GM23338 (cell line): ENCODE results near the gene ABCA4. TPM values are rescaled to one million over a fixed set of nuclear protein-coding genes. Genes with fewer than 3 reads are reported as not detected.

Experiments used
- ATAC-seq: fragments of 200-7000 bp; cut with Tn5 transposase; 3 replicates; pipeline ENCODE4 v1.9.1; 2020
- DNase-seq: peaks from one replicate; pipeline ENCODE4 v3.0.0-alpha.2; 2015; ENCODE audit warnings: low spot score
- H2AFZ ChIP-seq: fragments of 200-600 bp; sonication (generic); 2 replicates; pipeline ENCODE4 v1.8.0; 2016; ENCODE audit warnings: antibody characterized with exemption, mild to moderate bottlenecking, moderate library complexity
- H3F3A ChIP-seq: fragments of 200-600 bp; sonication (generic); replicated peaks from 2 replicates; pipeline ENCODE4 v1.8.0; 2017; ENCODE audit warnings: antibody characterized with exemption, mixed run types, low read depth
- H3K27ac ChIP-seq: fragments of 200-600 bp; sonication (generic); 2 replicates; pipeline ENCODE4 v1.6.1; 2016; ENCODE audit warnings: low read depth
- H3K27me3 ChIP-seq: fragments of 200-600 bp; sonication (generic); 2 replicates; pipeline ENCODE4 v1.8.0; 2016; ENCODE audit warnings: mild to moderate bottlenecking, mixed run types, moderate library complexity; ENCODE audit not compliant: insufficient read depth
- H3K36me3 ChIP-seq: fragments of 200-600 bp; sonication (generic); 2 replicates; pipeline ENCODE4 v1.8.0; 2016; ENCODE audit warnings: mild to moderate bottlenecking; ENCODE audit not compliant: insufficient read depth
- H3K4me1 ChIP-seq: fragments of 200-600 bp; sonication (generic); 2 replicates; pipeline ENCODE4 v1.8.0; 2016; ENCODE audit warnings: mild to moderate bottlenecking, moderate library complexity; ENCODE audit not compliant: insufficient read depth
- H3K4me2 ChIP-seq: fragments of 200-600 bp; sonication (generic); 2 replicates; pipeline ENCODE4 v1.7.1; 2017; ENCODE audit warnings: mixed run types
- H3K4me3 ChIP-seq: fragments of 200-600 bp; sonication (generic); 2 replicates; pipeline ENCODE4 v1.6.1; 2016; ENCODE audit warnings: mixed run types
- H3K79me2 ChIP-seq: fragments of 200-600 bp; sonication (generic); replicated peaks from 2 replicates; pipeline ENCODE4 v1.8.0; 2017; ENCODE audit warnings: mild to moderate bottlenecking; ENCODE audit not compliant: insufficient read depth
- H3K9me2 ChIP-seq: fragments of 200-600 bp; sonication (generic); 2 replicates; pipeline ENCODE4 v1.8.0; 2017; ENCODE audit not compliant: insufficient read depth
- H4K20me1 ChIP-seq: fragments of 200-600 bp; sonication (generic); replicated peaks from 2 replicates; pipeline ENCODE4 v1.8.0; 2017; ENCODE audit warnings: mild to moderate bottlenecking; ENCODE audit not compliant: insufficient read depth
- H3K27ac Mint-ChIP-seq: 2 replicates; pipeline ENCODE4 v1.8.0; 2020; ENCODE audit warnings: inconsistent platforms, mild to moderate bottlenecking, moderate library complexity, mixed read lengths
- H3K27me3 Mint-ChIP-seq: 3 replicates; pipeline ENCODE4 v1.8.0; 2022; ENCODE audit warnings: low read depth, mild to moderate bottlenecking, moderate library complexity, mixed read lengths, inconsistent platforms; ENCODE audit not compliant: insufficient read depth, poor library complexity
- H3K36me3 Mint-ChIP-seq: 3 replicates; pipeline ENCODE4 v1.8.0; 2021; ENCODE audit warnings: low read depth, mild to moderate bottlenecking, inconsistent platforms, moderate library complexity, mixed read lengths
- H3K4me1 Mint-ChIP-seq: 3 replicates; pipeline ENCODE4 v1.8.0; 2020; ENCODE audit warnings: mild to moderate bottlenecking, inconsistent platforms, mixed read lengths
- H3K4me3 Mint-ChIP-seq: 3 replicates; pipeline ENCODE4 v1.8.0; 2021; ENCODE audit warnings: moderate library complexity, mild to moderate bottlenecking, inconsistent platforms, mixed read lengths
- H3K9me3 Mint-ChIP-seq: 3 replicates; pipeline ENCODE4 v1.8.0; 2020; ENCODE audit warnings: moderate library complexity, mild to moderate bottlenecking, inconsistent platforms, mixed read lengths
- CREB1 ChIP-seq: fragments of 250-450 bp; sonication (Bioruptor Pico); IDR thresholded peaks from 2 replicates; pipeline ENCODE4 v1.5.0; 2020; ENCODE audit warnings: low read depth, mild to moderate bottlenecking, moderate library complexity
- EZH2phosphoT487 ChIP-seq: fragments of 200-600 bp; sonication (generic); IDR thresholded peaks from one replicate; pipeline ENCODE4 v1.8.1; 2018; ENCODE audit warnings: antibody characterized with exemption; ENCODE audit not compliant: unreplicated experiment
- JUNB ChIP-seq: IDR thresholded peaks from one replicate; pipeline ENCODE4 v1.6.1; 2016; ENCODE audit warnings: antibody characterized with exemption; ENCODE audit not compliant: unreplicated experiment
- NANOG ChIP-seq: IDR thresholded peaks from 2 replicates; pipeline ENCODE4 v1.6.1; 2016; ENCODE audit warnings: antibody characterized with exemption, borderline replicate concordance
- POLR2AphosphoS5 ChIP-seq: IDR thresholded peaks from 2 replicates; pipeline ENCODE4 v1.6.1; 2016; ENCODE audit warnings: antibody characterized with exemption, low read depth
- STAT1 ChIP-seq: IDR thresholded peaks from one replicate; pipeline ENCODE4 v1.6.1; 2016; ENCODE audit warnings: antibody characterized with exemption; ENCODE audit not compliant: unreplicated experiment
- ZNF114 ChIP-seq: fragments of 250-450 bp; sonication (Bioruptor Pico); IDR thresholded peaks from 2 replicates; pipeline ENCODE4 v1.5.0; 2020; ENCODE audit warnings: mild to moderate bottlenecking, moderate library complexity
- ZNF331 ChIP-seq: fragments of 250-450 bp; sonication (Bioruptor Pico); IDR thresholded peaks from 2 replicates; pipeline ENCODE4 v1.5.0; 2020; ENCODE audit warnings: low read depth, mild to moderate bottlenecking, moderate library complexity
- polyA plus RNA-seq: library from polyadenylated mRNA; unstranded; fragments of >200 nt; fragmentation: Nextera tagmentation; extraction: Ambion mirVana; gene quantifications from 2 replicates; pipeline ENCODE4 v1.2.1, GENCODE V29; 2016
- total RNA-seq: library from RNA; depleted of rRNA; stranded (reverse); fragments of >200 nt; shearing (Covaris generic); gene quantifications from 2 replicates; pipeline ENCODE4 v1.2.3, GENCODE V29; 2014
- TF ChIP-seq, protein P1 (sequence below): IDR thresholded peaks from 2 replicates; pipeline ENCODE4 v1.6.1; 2016; ENCODE audit warnings: antibody characterized with exemption
- TF ChIP-seq, protein P2 (sequence below): fragments of 250-450 bp; sonication (Bioruptor Pico); IDR thresholded peaks from 2 replicates; pipeline ENCODE4 v1.5.0; 2020; ENCODE audit warnings: mild to moderate bottlenecking, moderate library complexity

ABCA4 gene
- total and polyA plus RNA-seq, 2 experiments from 2014 or later: not detected

DNA sequence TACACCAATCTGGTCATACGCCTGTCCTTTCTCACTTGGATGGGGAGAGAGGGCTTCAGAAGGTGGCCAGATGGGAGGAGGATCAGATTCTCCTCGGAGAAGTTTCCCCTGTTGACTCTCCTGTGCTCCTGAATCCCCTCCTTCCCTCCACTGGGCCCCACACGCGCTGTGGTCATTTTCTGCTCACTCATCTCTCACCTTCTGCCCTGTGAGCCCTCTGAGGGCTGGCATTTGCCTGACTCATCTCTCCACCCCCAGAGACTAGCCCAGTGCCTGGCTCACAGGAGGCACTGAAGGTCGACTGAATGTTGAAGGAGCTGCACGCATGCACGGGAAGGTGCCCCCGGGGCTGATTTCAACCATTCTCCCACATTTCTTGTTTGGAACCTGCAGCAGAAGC lies 14.2 kb downstream of the ABCA4 start (continued):
- TF ChIP-seq NANOG: no peak
- TF ChIP-seq CREB1 (CRISPR knock-in tag): no peak
- TF ChIP-seq EZH2phosphoT487: no peak
- TF ChIP-seq STAT1: no peak
- TF ChIP-seq, protein P1, sequence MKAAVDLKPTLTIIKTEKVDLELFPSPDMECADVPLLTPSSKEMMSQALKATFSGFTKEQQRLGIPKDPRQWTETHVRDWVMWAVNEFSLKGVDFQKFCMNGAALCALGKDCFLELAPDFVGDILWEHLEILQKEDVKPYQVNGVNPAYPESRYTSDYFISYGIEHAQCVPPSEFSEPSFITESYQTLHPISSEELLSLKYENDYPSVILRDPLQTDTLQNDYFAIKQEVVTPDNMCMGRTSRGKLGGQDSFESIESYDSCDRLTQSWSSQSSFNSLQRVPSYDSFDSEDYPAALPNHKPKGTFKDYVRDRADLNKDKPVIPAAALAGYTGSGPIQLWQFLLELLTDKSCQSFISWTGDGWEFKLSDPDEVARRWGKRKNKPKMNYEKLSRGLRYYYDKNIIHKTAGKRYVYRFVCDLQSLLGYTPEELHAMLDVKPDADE: no peak
- TF ChIP-seq POLR2AphosphoS5: no peak
- TF ChIP-seq ZNF331 (CRISPR knock-in tag): no peak
- no peak for TF ChIP-seq ZNF114 (CRISPR knock-in tag)
- no peak for TF ChIP-seq JUNB

DNA sequence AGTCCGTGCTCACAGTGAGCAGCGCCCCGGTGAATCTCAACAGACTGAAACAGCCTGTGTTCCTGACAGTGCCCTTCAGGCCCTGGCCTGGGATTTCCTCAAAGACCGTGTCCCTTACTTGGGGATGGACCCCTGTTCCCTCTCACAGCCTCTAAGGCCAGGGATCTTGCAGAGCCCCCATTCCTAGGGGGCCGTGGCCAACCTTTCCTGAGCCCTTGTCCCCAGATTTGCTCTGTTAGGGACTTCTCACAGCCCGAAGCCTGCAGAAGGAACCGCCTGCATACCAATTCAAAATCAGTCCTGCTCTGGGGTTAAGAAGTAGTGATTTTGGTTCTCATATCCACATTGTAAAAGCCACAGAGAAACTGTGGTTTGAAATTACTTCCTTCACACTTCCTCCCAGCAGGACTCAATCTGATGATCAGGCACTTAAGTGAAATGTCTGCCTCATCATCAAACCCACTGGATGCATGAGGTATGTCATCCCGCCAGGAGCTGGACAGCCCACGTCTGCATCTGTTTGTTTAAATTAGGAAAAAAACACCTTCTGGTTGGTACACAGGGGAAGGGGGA lies 14.9 kb downstream of the ABCA4 start:
- H3K4me1 Mint-ChIP-seq: peaks cover 37% of the 10 kb centered on the region

More for the DNA sequence above, 14.9 kb downstream of the ABCA4 start:
- peaks cover 14% of the 10 kb centered on the region for H3K27me3 Mint-ChIP-seq
- H3K4me3 ChIP-seq: no peak overlapping the region
- peak overlapping the region; percentile 73; the same call in 1 of the 2 replicates for H3K4me2 ChIP-seq
- TF ChIP-seq, protein P2, sequence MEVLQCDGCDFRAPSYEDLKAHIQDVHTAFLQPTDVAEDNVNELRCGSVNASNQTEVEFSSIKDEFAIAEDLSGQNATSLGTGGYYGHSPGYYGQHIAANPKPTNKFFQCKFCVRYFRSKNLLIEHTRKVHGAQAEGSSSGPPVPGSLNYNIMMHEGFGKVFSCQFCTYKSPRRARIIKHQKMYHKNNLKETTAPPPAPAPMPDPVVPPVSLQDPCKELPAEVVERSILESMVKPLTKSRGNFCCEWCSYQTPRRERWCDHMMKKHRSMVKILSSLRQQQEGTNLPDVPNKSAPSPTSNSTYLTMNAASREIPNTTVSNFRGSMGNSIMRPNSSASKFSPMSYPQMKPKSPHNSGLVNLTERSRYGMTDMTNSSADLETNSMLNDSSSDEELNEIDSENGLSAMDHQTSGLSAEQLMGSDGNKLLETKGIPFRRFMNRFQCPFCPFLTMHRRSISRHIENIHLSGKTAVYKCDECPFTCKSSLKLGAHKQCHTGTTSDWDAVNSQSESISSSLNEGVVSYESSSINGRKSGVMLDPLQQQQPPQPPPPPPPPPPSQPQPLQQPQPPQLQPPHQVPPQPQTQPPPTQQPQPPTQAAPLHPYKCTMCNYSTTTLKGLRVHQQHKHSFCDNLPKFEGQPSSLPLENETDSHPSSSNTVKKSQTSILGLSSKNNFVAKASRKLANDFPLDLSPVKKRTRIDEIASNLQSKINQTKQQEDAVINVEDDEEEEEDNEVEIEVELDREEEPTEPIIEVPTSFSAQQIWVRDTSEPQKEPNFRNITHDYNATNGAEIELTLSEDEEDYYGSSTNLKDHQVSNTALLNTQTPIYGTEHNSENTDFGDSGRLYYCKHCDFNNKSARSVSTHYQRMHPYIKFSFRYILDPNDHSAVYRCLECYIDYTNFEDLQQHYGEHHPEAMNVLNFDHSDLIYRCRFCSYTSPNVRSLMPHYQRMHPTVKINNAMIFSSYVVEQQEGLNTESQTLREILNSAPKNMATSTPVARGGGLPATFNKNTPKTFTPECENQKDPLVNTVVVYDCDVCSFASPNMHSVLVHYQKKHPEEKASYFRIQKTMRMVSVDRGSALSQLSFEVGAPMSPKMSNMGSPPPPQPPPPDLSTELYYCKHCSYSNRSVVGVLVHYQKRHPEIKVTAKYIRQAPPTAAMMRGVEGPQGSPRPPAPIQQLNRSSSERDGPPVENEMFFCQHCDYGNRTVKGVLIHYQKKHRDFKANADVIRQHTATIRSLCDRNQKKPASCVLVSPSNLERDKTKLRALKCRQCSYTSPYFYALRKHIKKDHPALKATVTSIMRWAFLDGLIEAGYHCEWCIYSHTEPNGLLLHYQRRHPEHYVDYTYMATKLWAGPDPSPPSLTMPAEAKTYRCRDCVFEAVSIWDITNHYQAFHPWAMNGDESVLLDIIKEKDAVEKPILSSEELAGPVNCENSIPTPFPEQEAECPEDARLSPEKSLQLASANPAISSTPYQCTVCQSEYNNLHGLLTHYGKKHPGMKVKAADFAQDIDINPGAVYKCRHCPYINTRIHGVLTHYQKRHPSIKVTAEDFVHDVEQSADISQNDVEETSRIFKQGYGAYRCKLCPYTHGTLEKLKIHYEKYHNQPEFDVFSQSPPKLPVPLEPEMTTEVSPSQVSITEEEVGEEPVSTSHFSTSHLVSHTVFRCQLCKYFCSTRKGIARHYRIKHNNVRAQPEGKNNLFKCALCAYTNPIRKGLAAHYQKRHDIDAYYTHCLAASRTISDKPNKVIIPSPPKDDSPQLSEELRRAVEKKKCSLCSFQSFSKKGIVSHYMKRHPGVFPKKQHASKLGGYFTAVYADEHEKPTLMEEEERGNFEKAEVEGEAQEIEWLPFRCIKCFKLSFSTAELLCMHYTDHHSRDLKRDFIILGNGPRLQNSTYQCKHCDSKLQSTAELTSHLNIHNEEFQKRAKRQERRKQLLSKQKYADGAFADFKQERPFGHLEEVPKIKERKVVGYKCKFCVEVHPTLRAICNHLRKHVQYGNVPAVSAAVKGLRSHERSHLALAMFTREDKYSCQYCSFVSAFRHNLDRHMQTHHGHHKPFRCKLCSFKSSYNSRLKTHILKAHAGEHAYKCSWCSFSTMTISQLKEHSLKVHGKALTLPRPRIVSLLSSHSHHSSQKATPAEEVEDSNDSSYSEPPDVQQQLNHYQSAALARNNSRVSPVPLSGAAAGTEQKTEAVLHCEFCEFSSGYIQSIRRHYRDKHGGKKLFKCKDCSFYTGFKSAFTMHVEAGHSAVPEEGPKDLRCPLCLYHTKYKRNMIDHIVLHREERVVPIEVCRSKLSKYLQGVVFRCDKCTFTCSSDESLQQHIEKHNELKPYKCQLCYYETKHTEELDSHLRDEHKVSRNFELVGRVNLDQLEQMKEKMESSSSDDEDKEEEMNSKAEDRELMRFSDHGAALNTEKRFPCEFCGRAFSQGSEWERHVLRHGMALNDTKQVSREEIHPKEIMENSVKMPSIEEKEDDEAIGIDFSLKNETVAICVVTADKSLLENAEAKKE (CRISPR knock-in tag): no peak
- H4K20me1 ChIP-seq: no peaks in the 10 kb centered on the region
- ATAC-seq: no peak
- H3K9me2 ChIP-seq: 0 out of 2 replicates have a peak, but pooled peaks cover 3% of the 10 kb centered on the region
- H3K27ac ChIP-seq: no peak overlapping the region
- no peaks in the 10 kb centered on the region; the same call in 2 of the 3 replicates for H3K36me3 Mint-ChIP-seq
- DNase-seq: no peak
- no peak overlapping the region for H3K4me3 Mint-ChIP-seq
- peak overlapping the region; percentile 86 for H2AFZ ChIP-seq
- H3F3A ChIP-seq: no peaks in the 10 kb centered on the region
- H3K79me2 ChIP-seq: no peaks in the 10 kb centered on the region
- H3K27ac Mint-ChIP-seq: no peak overlapping the region
- peaks cover 18% of the 10 kb centered on the region for H3K4me1 ChIP-seq
- H3K36me3 ChIP-seq: no peaks in the 10 kb centered on the region
- no peaks in the 10 kb centered on the region for H3K27me3 ChIP-seq
- H3K9me3 Mint-ChIP-seq: no peaks in the 10 kb centered on the region; the same call in 2 of the 3 replicates
